ENCODE results near the gene PRPF38B.

DNA sequence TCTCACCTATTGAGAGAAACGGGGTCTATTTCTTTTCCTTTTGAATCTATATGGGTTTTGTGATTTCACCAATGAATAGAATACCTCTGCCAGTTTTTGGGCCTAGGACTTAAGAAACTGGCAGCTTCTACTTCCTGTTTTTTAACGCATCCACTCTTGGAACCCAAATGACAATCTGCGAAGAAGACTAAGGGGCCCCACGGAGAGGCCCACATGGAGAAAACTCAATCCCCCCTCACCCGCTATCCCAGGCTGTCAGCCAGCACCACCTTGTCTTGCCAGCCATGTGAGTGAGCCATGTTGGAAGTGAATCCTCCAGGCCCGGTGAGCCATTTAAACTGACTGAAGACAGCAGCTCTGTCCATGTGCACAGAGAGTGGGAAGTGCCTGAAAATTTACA lies 27.6 kb upstream of the PRPF38B start:
- no peak for TF ChIP-seq CEBPB (IDR thresholded peaks at IDR 0.05)
- no peak for TF ChIP-seq POLR2A (IDR thresholded peaks at IDR 0.05; ENCODE audit: low read length)
- no peak for TF ChIP-seq EHMT2 (IDR thresholded peaks at IDR 0.05; ENCODE audit: low read depth)

Measured in A549 (cell line).